ENCODE results near the gene PRMT5. TPM values are rescaled to one million over a fixed set of nuclear protein-coding genes. Genes with fewer than 3 reads are reported as not detected.

Gene PRMT5
- total RNA-seq, 4 donors from 2014 or later = 60.7 to 73.8 (median 63.2) TPM

GRCh38 chr14:22878271-22879246 lies 50.6 kb downstream of the PRMT5 start:
- no peak for TF ChIP-seq POLR2A (IDR thresholded peaks at IDR 0.05)
- TF ChIP-seq, protein P1, sequence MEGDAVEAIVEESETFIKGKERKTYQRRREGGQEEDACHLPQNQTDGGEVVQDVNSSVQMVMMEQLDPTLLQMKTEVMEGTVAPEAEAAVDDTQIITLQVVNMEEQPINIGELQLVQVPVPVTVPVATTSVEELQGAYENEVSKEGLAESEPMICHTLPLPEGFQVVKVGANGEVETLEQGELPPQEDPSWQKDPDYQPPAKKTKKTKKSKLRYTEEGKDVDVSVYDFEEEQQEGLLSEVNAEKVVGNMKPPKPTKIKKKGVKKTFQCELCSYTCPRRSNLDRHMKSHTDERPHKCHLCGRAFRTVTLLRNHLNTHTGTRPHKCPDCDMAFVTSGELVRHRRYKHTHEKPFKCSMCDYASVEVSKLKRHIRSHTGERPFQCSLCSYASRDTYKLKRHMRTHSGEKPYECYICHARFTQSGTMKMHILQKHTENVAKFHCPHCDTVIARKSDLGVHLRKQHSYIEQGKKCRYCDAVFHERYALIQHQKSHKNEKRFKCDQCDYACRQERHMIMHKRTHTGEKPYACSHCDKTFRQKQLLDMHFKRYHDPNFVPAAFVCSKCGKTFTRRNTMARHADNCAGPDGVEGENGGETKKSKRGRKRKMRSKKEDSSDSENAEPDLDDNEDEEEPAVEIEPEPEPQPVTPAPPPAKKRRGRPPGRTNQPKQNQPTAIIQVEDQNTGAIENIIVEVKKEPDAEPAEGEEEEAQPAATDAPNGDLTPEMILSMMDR (IDR thresholded peaks at IDR 0.05) = no peak
- Histone ChIP-seq H3K27me3 (no peaks in the 10 kb centered on the region), H3K4me3 (replicated peaks in 1 of 3) (no peak overlapping the region), H3K4me1 (peaks cover 6 to 18% of the 10 kb centered on the region in 2 donors), H3K36me3 (peaks cover 50 to 60% of the 10 kb centered on the region in 2 donors), H3K27ac (no peak overlapping the region), H3K9me3 (no peaks in the 10 kb centered on the region)
- DNase-seq = no peak
- intact Hi-C loops (cut with DNase I) = no loop called here
- WGBS, 2 donors = 89% methylated on average over 8 of the region's 8 CpGs

DNA sequence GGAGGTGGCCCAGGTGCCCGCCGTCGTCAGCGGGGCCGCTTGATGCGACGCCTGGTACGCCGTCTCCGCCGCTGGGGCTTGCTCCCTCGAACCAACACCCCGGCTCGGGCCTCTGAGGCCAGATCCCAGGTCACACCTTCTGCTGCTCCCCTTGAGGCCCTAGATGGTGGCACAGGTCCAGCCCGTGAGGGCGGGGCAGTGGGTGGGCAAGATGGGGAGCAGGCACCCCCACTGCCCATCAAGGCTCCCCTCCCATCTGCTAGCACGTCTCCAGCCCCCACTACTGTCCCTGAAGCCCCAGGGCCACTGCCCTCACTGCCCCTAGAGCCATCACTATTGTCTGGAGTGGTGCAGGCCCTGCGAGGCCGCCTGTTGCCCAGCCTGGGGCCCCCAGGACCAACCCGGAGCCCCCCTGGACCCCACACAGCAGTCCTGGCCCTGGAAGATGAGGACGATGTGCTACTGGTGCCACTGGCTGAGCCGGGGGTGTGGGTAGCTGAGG lies 52.1 kb downstream of the PRMT5 start:
- Histone ChIP-seq H3K4me1 (peaks cover 7 to 13% of the 10 kb centered on the region in 2 donors), H3K27ac (no peak overlapping the region), H3K36me3 (peaks cover 50 to 63% of the 10 kb centered on the region in 2 donors), H3K4me3 (replicated peaks in 1 of 3) (no peak overlapping the region), H3K9me3 (no peaks in the 10 kb centered on the region), H3K27me3 (no peaks in the 10 kb centered on the region)
- intact Hi-C loops (cut with DNase I) = no loop called here
- no peak for DNase-seq
- TF ChIP-seq POLR2A (IDR thresholded peaks at IDR 0.05) = no peak
- TF ChIP-seq, protein P1 (IDR thresholded peaks at IDR 0.05) = no peak
- 93 to 97% methylated on average over 5 to 17 of the region's 22 CpGs for WGBS, 2 donors

DNA sequence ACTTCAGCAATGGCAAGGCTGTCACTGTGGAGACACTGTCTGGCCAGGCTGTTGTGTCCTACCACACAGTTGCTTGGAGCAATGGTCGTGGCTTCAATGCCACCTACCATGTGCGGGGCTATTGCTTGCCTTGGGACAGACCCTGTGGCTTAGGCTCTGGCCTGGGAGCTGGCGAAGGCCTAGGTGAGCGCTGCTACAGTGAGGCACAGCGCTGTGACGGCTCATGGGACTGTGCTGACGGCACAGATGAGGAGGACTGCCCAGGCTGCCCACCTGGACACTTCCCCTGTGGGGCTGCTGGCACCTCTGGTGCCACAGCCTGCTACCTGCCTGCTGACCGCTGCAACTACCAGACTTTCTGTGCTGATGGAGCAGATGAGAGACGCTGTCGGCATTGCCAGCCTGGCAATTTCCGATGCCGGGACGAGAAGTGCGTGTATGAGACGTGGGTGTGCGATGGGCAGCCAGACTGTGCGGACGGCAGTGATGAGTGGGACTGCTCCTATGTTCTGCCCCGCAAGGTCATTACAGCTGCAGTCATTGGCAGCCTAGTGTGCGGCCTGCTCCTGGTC lies 53.3 kb downstream of the PRMT5 start:
- WGBS, 2 donors = 98% methylated on average over 13 to 17 of the region's 20 CpGs
- Histone ChIP-seq H3K4me3 (replicated peaks in 1 of 3) (no peak overlapping the region), H3K27ac (no peak overlapping the region), H3K27me3 (no peaks in the 10 kb centered on the region), H3K36me3 (peaks cover 50 to 63% of the 10 kb centered on the region in 2 donors), H3K4me1 (peaks cover 7 to 13% of the 10 kb centered on the region in 2 donors), H3K9me3 (no peaks in the 10 kb centered on the region)
- TF ChIP-seq POLR2A (IDR thresholded peaks at IDR 0.05) = no peak
- TF ChIP-seq, protein P1 (IDR thresholded peaks at IDR 0.05) = no peak
- intact Hi-C loops (cut with DNase I) = no loop called here
- no peak for DNase-seq

DNA sequence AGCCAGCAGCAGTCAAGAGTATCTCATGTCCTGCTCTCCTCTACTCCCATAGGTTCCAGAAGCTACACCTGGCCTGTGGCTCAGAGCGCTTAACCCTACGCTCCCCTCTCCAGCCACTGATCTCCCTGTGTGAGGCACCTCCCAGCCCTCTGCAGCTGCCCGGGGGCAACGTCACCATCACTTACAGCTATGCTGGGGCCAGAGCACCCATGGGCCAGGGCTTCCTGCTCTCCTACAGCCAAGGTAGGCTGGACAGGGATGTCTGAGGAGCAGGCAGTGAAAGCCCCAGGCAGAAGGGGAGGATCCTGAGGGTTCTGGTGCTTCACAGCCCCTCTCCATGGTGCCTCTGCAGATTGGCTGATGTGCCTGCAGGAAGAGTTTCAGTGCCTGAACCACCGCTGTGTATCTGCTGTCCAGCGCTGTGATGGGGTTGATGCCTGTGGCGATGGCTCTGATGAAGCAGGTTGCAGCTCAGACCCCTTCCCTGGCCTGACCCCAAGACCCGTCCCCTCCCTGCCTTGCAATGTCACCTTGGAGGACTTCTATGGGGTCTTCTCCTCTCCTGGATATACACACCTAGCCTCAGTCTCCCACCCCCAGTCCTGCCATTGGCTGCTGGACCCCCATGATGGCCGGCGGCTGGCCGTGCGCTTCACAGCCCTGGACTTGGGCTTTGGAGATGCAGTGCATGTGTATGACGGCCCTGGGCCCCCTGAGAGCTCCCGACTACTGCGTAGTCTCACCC lies 54.0 kb downstream of the PRMT5 start:
- Histone ChIP-seq H3K9me3 (no peaks in the 10 kb centered on the region), H3K4me1 (peaks cover 14 to 20% of the 10 kb centered on the region in 2 donors), H3K27me3 (no peaks in the 10 kb centered on the region), H3K27ac (no peak overlapping the region), H3K36me3 (peaks cover 50 to 63% of the 10 kb centered on the region in 2 donors), H3K4me3 (replicated peaks in 1 of 3) (no peak overlapping the region)
- intact Hi-C loops (cut with DNase I) = no loop called here
- WGBS, 2 donors = 91 to 93% methylated on average over 9 to 15 of the region's 15 CpGs
- TF ChIP-seq, protein P1 (IDR thresholded peaks at IDR 0.05) = no peak
- no peak for TF ChIP-seq POLR2A (IDR thresholded peaks at IDR 0.05)
- no peak for DNase-seq
